C1 segment of cervical spinal cord (tissue), 14 donors: ENCODE measurements around the gene ACTR3.

ENCODE experiments used
- DNase-seq, 14 donors: peaks; one replicate each; lab custom pipeline; 2025; lab: John Stamatoyannopoulos, UW

The ACTR3 gene

GRCh38 chr2:114001152-114001551, 111.3 kb downstream of the ACTR3 start:
- DNase-seq, result no peak

GRCh38 chr2:114001937-114002336, 112.0 kb downstream of the ACTR3 start:
- peak in 5 of 14 donors; percentile 6 to 21 (median 11) for DNase-seq

DNA sequence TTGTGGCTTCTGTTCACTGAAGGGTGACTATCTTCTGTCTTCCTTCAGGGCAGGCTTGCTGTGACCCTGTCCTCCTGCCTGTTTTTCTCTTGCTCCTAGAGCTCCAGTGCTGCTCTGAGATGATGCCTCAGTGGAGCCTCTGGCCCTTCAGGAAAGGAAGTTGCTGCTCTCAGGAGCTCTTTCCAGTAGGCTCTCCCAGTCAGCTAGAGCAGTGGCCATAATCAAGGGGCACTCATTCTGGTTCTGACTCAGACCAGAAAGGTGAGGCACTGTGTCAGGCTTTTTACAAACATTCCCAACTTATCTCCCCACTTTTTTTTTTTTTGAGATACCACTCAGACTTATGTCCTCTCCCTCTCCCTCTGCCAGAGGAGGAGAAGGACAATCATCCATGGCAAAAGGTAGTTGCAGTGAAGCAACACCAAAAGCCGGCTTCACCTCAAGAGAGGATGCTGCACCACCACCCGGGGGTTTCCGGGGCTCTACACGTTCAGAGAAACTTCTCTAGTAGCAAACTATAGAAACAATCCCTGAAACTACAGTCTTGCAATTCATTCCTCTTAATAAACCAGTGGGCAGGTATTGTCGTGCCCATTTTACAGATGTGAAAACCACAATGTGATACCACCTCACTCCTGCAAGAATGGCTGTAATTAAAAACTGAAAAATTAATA, 115.4 kb downstream of the ACTR3 start:
- no peak for DNase-seq

GRCh38 chr2:114006460-114006859, 116.6 kb downstream of the ACTR3 start:
- DNase-seq, result no peak

- no peak for DNase-seq
Observed at GRCh38 chr2:114007436-114007835, 117.5 kb downstream of the ACTR3 start.

DNA sequence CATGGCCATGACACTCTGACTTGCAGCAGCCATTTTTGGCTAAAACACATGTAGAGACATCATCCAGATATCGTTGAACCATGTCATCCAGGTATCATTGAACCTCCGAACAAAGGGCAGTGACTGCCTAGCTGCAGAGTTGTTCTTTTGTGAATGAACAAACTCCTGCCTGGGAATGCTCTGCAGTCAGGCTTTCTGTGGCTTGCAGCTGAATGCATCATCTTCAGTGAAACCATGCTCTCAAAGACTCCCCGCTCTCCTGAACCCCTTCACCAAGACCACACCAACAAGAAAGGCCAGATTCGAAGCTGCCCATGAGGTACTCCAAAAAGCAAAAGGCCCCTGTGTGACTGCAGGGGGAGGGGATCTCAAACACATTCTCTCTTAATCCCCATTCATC, 118.8 kb downstream of the ACTR3 start:
- DNase-seq, result no peak

GRCh38 chr2:114009205-114009944, 119.5 kb downstream of the ACTR3 start:
- no peak for DNase-seq

- no peak for DNase-seq
Observed at GRCh38 chr2:114010001-114010400, 120.1 kb downstream of the ACTR3 start.

- DNase-seq, result no peak
Observed at GRCh38 chr2:114011713-114012112, 121.8 kb downstream of the ACTR3 start.
